GDM1 (cell line): ENCODE measurements around the gene ACTMAP.

Source experiments
- DNase-seq: peaks from one replicate; lab custom pipeline; 2025; lab: John Stamatoyannopoulos, UW

Gene ACTMAP

DNA sequence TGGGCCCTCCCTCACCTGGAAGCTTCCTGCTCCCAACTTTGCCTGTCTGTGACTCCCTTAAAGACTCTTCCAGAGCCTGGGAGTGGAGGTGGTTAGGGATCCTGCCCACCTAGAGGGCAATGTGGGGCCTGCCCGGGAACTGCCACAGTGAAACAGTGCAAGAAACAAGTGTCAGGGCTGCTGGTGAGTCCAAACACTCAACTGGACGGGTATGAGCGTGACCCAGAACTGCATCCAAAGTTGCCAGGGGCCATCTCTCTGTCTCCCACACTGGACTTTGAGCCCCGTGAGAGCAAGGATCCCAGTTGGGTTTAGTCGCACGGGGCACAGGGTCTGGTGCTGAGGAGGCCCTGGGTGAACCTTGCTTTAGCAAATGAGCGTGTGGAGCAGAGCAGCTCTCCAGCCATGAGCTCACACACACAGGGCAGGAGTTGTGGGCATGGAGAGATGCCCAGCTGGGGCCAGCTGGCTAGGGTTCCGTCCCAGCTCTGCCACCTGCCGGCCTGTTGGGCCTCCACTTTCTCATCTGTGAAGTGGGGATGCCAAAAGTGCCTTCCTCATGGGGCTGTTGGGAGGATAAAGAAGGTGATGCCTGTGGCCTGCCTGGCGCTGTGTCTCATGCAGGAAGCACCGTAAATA lies 57.0 kb downstream of the ACTMAP start:
- DNase-seq = no peak

DNA sequence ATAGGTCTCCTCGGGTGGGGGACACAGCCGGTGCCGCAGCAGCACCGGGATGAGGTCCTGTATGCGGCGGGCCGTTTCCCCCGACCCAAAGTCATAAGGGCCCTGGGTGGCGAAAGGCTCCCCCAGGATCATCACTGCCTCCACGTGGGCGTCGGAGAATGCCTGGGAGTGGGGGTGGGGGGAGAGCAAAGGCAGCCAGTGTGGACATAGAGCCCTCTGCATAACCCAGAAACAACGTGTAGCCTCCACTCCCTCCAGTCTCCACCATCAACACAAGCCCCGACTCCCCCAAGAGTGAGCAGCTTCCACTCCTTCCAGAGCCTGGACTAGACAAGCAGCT lies 58.1 kb downstream of the ACTMAP start:
- no peak for DNase-seq

DNA sequence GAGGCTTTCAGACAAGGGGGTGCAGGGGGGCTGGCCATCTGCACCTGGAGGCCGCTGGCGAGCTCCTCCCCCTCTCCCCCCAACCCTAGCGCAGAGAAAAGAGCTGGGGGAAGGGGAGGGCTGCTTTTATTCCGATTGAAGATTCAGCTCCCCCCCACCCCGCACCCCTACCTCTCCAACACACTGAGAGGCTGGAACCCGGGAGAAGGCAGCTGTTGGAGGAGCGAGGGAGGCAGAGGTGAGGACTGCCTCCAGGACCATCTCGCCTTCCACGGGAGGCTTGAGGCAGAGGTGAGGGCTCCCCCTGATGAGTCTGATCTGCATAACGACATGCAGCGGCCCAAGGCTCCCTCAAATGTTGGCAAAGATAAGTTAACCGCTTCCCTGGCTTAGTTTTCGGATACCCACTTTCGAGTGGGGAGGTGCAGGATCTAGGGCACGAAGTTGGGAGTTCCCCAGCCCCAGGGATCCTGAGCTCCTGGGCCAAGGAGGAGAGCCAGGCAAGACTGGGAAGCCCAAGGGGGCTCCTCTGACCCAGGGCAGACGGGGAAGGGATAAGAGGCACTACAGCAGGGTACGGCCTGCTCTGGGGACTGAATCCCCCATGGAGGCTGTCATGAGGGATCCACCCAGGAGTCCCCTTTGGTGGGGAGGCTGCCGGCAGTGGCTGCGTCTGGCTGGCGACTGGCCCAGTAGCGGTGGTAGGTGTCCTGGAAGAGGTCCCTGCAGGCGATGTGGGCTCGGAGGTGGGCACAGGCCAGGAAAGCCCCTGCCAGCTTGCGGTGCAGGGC lies 58.7 kb downstream of the ACTMAP start:
- no peak for DNase-seq
